WI38 (cell line): ENCODE measurements around the gene PIAS1.

Experiments used
- H3K4me3 ChIP-seq: 2 replicates; pipeline ENCODE4 v1.5.1; 2011; ENCODE audit warnings: low read depth, mild to moderate bottlenecking, control low read depth, low read length
- CTCF ChIP-seq: IDR thresholded peaks from 2 replicates; pipeline ENCODE4 v1.5.1; 2012; ENCODE audit warnings: low read depth, mild to moderate bottlenecking, control low read depth, low read length

The PIAS1 gene

GRCh38 chr15:68188647-68189046, 134.5 kb downstream of the PIAS1 start:
- no peak for TF ChIP-seq CTCF

GRCh38 chr15:68190048-68190447, 135.9 kb downstream of the PIAS1 start:
- no peak overlapping the region for H3K4me3 ChIP-seq
- no peak for TF ChIP-seq CTCF

More at GRCh38 chr15:68188647-68189046, 134.5 kb downstream of the PIAS1 start:
- no peak overlapping the region for H3K4me3 ChIP-seq

- H3K4me3 ChIP-seq, result no peak overlapping the region
- TF ChIP-seq CTCF, result no peak
These were observed 137.4 kb downstream of the PIAS1 start for GRCh38 chr15:68191555-68191954.

GRCh38 chr15:68192117-68192516, 138.0 kb downstream of the PIAS1 start:
- TF ChIP-seq CTCF, result no peak
- H3K4me3 ChIP-seq, result no peak overlapping the region

GRCh38 chr15:68192804-68193486, 138.8 kb downstream of the PIAS1 start:
- no peak overlapping the region for H3K4me3 ChIP-seq
- TF ChIP-seq CTCF, result no peak

GRCh38 chr15:68195336-68196112, 141.4 kb downstream of the PIAS1 start:
- TF ChIP-seq CTCF, result no peak
- no peak overlapping the region for H3K4me3 ChIP-seq
